ENCODE measurements around the gene SUMF2. TPM values are rescaled to one million over a fixed set of nuclear protein-coding genes. Genes with fewer than 3 reads are reported as not detected.
"Not testable (repeated sequence)": the region's sequence is repeated elsewhere in the genome, so short reads cannot be mapped to it uniquely, and the experiment has no call there.

SUMF2 gene
- total and polyA plus RNA-seq, 4 donors: 92.1 to 147 (median 128) TPM

DNA sequence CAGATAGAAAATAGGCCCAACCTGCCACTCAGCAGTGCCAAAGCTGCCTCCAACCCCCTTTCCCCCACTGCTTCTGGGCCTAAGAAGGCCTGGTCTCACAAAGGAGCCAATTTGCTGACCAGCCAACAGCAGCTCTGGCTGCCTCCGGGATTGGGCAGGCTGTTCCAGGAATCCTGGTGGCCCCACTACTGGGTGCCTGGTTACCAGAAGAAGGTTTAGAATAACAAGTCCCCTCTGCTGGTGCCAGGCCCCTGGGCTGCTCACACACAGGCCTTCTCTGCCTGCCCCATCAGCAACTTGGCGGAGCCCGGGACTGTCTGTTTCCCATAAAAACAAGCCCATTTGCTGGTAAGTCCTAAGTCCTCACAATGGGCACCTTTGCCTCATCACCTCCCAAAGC is 27.5 kb downstream of the SUMF2 start:
- peak overlapping the region in 1 of 2 donors; percentile 37 for H3K27ac ChIP-seq (ENCODE audit: low read depth in 1 of 2, low read length in 1 of 2)
- no peak overlapping the region for H3K4me3 ChIP-seq
- no peak for ATAC-seq (ENCODE audit: insufficient read depth, low FRiP score)
- peak in 1 of 3 donors; percentile 15 for DNase-seq
- no peaks in the 10 kb centered on the region for H3K9me3 ChIP-seq (ENCODE audit: control insufficient read depth in 4 of 4, insufficient read depth in 3 of 4, low read length in 3 of 4)
- 84 to 95% methylated on average over 3 of the region's 3 CpGs for WGBS, 2 donors
- peaks cover 3 to 7% (median 4%) of the 10 kb centered on the region in 4 donors for H3K36me3 ChIP-seq (ENCODE audit: control insufficient read depth in 4 of 4, insufficient read depth in 4 of 4, low read length in 4 of 4)
- peaks cover 5 to 18% (median 8%) of the 10 kb centered on the region in 5 donors for H3K4me1 ChIP-seq (ENCODE audit: control insufficient read depth in 5 of 5, insufficient read depth in 5 of 5, low read length in 5 of 5)
- TF ChIP-seq, protein P1, sequence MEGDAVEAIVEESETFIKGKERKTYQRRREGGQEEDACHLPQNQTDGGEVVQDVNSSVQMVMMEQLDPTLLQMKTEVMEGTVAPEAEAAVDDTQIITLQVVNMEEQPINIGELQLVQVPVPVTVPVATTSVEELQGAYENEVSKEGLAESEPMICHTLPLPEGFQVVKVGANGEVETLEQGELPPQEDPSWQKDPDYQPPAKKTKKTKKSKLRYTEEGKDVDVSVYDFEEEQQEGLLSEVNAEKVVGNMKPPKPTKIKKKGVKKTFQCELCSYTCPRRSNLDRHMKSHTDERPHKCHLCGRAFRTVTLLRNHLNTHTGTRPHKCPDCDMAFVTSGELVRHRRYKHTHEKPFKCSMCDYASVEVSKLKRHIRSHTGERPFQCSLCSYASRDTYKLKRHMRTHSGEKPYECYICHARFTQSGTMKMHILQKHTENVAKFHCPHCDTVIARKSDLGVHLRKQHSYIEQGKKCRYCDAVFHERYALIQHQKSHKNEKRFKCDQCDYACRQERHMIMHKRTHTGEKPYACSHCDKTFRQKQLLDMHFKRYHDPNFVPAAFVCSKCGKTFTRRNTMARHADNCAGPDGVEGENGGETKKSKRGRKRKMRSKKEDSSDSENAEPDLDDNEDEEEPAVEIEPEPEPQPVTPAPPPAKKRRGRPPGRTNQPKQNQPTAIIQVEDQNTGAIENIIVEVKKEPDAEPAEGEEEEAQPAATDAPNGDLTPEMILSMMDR (IDR thresholded peaks at IDR 0.05; ENCODE audit: control extremely low read depth, extremely low read depth): no peak
- no peaks in the 10 kb centered on the region for H3K27me3 ChIP-seq (ENCODE audit: control insufficient read depth in 3 of 3, insufficient read depth in 3 of 3, low read length in 2 of 3)
- H3K9ac ChIP-seq (ENCODE audit: insufficient read depth in 1 of 2, low read length in 2 of 2): no peak overlapping the region

DNA sequence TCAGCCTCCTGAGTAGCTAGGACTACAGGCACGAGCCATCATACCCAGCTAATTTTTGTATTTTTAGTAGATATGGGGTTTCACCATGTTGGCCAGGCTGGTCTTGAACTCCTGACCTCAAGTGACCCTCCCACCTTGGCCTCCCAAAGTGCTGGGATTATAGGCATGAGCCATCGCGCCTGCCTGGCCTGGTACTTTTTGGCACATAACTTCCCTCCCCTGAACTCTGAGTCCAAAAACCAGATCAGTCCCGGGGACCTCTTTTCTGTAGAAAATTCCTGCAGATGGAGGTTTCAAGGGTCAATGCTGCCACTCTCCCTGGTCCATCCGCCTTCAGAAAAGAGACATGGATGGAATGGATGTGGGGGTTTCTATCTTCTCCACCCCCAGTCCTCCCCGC is 28.3 kb downstream of the SUMF2 start:
- not testable (repeated sequence) for H3K36me3 ChIP-seq (ENCODE audit: control insufficient read depth in 4 of 4, insufficient read depth in 4 of 4, low read length in 4 of 4); H3K9ac ChIP-seq (ENCODE audit: insufficient read depth in 1 of 2, low read length in 2 of 2); H3K9me3 ChIP-seq (ENCODE audit: control insufficient read depth in 4 of 4, insufficient read depth in 3 of 4, low read length in 3 of 4); DNase-seq; ATAC-seq (ENCODE audit: insufficient read depth, low FRiP score); H3K27me3 ChIP-seq (ENCODE audit: control insufficient read depth in 3 of 3, insufficient read depth in 3 of 3, low read length in 2 of 3); H3K4me3 ChIP-seq
- WGBS, 2 donors: 57 to 75% methylated on average over 6 of the region's 6 CpGs
- Histone ChIP-seq H3K4me1 (ENCODE audit: control insufficient read depth in 5 of 5, insufficient read depth in 5 of 5, low read length in 5 of 5) (peaks cover 5 to 18% (median 8%) of the 10 kb centered on the region in 5 donors), H3K27ac (ENCODE audit: low read depth in 1 of 2, low read length in 1 of 2) (peak overlapping the region in 1 of 2 donors; percentile 45)

DNA sequence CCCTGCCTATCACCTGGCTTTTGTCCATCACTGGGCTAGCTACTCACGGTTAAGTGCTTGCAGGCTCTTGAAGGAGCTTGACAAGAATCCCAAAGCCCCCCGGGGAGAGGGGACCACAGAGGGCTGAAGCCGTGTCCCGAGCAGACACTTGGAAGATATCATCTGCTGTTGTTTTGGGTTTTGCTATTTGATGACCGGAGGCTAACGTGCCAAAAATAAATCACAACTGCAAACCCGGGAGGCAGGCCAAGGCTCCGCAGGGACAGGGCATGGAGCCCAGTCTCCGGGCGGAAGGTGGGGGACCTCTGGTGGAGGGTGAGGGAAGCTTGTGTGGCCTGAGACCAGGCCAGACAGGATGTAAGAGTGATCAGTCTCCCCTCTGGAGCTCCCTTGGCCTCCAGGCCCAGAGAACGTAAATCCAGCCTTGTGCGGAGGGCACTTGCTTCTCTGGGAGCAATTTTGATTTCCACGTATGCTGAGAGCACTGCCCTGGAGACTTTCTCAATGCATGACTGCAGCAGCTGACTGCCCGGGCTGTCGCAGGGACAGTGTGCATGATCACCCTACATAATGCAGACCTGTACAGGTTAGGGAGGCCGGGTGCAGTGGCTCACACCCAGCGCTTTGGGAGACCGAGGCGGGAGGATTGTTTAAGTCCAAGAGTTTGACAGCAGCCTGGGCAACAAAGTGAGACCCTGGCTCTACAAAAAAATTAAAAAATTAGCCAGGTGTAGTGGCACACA is 28.9 kb downstream of the SUMF2 start, which contains the start of gene PHKG1:
Gene PHKG1 (minus strand): TSS at position 164 of the 743 bp plus-strand sequence. CDS start 4,011 bp downstream, outside the sequence.
- Histone ChIP-seq H3K27ac (ENCODE audit: low read depth in 1 of 2, low read length in 1 of 2) (peak within 1 kb of the TSS; percentile 40 to 45), H3K9me3 (ENCODE audit: control insufficient read depth in 4 of 4, insufficient read depth in 3 of 4, low read length in 3 of 4) (no peaks in the 10 kb centered on the region), H3K27me3 (ENCODE audit: control insufficient read depth in 3 of 3, insufficient read depth in 3 of 3, low read length in 2 of 3) (no peaks in the 10 kb centered on the region), H3K9ac (ENCODE audit: insufficient read depth in 1 of 2, low read length in 2 of 2) (no peak within 1 kb of the TSS), H3K36me3 (ENCODE audit: control insufficient read depth in 4 of 4, insufficient read depth in 4 of 4, low read length in 4 of 4) (peaks cover 0 to 4% (median 2%) of the 10 kb centered on the region in 4 donors), H3K4me3 (no peak within 1 kb of the TSS), H3K4me1 (ENCODE audit: control insufficient read depth in 5 of 5, insufficient read depth in 5 of 5, low read length in 5 of 5) (peaks cover 5 to 18% (median 8%) of the 10 kb centered on the region in 5 donors)
- ATAC-seq (ENCODE audit: insufficient read depth, low FRiP score): peak; percentile 74
- WGBS, 2 donors: 44 to 70% methylated on average over 19 of the region's 19 CpGs
- DNase-seq: peak; percentile 93 to 97 (median 94)
- TF ChIP-seq, protein P1 (IDR thresholded peaks at IDR 0.05; ENCODE audit: control extremely low read depth, extremely low read depth): no peak

DNA sequence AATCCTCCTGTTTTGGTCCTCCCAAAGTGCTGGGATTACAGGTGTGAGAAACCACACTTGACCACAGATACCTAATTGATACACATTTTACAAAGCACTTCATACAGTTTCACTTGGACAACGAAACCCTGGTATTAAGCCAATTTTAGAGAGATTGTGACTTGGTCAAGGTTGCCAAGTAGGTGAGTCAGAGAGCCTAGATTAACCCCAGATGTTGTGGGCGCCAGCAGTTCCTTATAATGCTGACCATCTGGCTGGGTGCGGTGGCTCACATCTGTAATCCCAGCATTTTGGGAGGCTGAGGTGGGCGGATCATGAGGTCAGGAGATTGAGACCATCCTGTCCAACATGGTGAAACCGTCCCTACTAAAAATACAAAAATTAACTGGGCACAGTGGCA is 33.6 kb downstream of the SUMF2 start:
- Histone ChIP-seq H3K36me3 (ENCODE audit: control insufficient read depth in 4 of 4, insufficient read depth in 4 of 4, low read length in 4 of 4) (peaks cover 11 to 30% (median 22%) of the 10 kb centered on the region in 4 donors), H3K9me3 (ENCODE audit: control insufficient read depth in 4 of 4, insufficient read depth in 3 of 4, low read length in 3 of 4) (no peaks in the 10 kb centered on the region), H3K27me3 (ENCODE audit: control insufficient read depth in 3 of 3, insufficient read depth in 3 of 3, low read length in 2 of 3) (no peaks in the 10 kb centered on the region), H3K4me3 (no peak overlapping the region), H3K27ac (ENCODE audit: low read depth in 1 of 2, low read length in 1 of 2) (no peak overlapping the region), H3K9ac (ENCODE audit: insufficient read depth in 1 of 2, low read length in 2 of 2) (no peak overlapping the region), H3K4me1 (ENCODE audit: control insufficient read depth in 5 of 5, insufficient read depth in 5 of 5, low read length in 5 of 5) (peaks cover 0 to 5% (median 1%) of the 10 kb centered on the region in 5 donors)
- DNase-seq: no peak
- TF ChIP-seq, protein P1 (IDR thresholded peaks at IDR 0.05; ENCODE audit: control extremely low read depth, extremely low read depth): no peak
- no peak for ATAC-seq (ENCODE audit: insufficient read depth, low FRiP score)
- 71 to 83% methylated on average over 5 of the region's 5 CpGs for WGBS, 2 donors

DNA sequence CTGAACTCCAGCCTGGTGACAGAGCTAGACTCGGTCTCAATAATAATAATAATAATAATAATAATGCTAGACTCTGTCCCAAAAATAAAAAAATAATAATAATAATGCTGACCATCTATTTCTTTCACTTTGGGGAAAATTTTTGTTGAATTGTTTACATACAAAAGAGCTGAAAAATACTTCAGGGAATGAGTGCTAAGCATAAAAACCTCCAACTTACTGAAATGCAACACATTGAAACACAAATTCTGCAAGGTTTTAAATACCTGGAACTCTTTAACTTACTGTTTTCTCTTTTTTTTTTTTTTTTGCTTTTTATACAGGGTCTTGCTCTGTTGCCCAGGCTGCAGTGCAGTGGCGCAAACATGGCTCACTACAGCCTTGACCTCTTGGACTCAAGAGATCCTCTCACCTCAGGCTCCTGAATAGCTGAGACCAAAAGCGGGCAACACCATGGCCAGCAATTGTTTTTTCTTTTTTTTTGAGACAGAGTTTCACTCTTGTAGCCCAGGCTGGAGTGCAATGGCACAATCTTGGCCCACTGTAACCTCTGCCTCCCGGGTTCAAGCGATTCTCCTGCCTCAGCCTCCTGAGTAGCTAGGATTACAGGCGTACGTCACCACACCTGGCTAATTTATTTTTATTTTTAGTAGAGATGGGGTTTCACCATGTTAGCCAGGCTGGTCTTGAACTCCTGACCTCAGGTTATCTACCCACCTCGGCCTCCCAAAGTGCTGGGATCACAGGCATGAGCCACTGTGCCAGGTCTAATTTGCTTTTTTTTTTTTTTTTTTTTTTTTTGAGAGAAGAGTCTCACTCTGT is 34.3 kb downstream of the SUMF2 start:
- H3K9me3 ChIP-seq (ENCODE audit: control insufficient read depth in 4 of 4, insufficient read depth in 3 of 4, low read length in 3 of 4); DNase-seq; ATAC-seq (ENCODE audit: insufficient read depth, low FRiP score); H3K27me3 ChIP-seq (ENCODE audit: control insufficient read depth in 3 of 3, insufficient read depth in 3 of 3, low read length in 2 of 3); H3K4me1 ChIP-seq (ENCODE audit: control insufficient read depth in 5 of 5, insufficient read depth in 5 of 5, low read length in 5 of 5); H3K9ac ChIP-seq (ENCODE audit: insufficient read depth in 1 of 2, low read length in 2 of 2); H3K4me3 ChIP-seq; H3K27ac ChIP-seq (ENCODE audit: low read depth in 1 of 2, low read length in 1 of 2): not testable (repeated sequence)
- peaks cover 11 to 31% (median 24%) of the 10 kb centered on the region in 4 donors for H3K36me3 ChIP-seq (ENCODE audit: control insufficient read depth in 4 of 4, insufficient read depth in 4 of 4, low read length in 4 of 4)
- 97 to 98% methylated on average over 8 of the region's 8 CpGs for WGBS, 2 donors

Data from lung (tissue), 12 donors.